H1 (cell line): ENCODE results near the gene NYAP2. TPM values are rescaled to one million over a fixed set of nuclear protein-coding genes. Genes with fewer than 3 reads are reported as not detected.

Experiments
- ATF3 ChIP-seq: IDR thresholded peaks from 2 replicates; pipeline ENCODE4 v1.6.1; 2011; ENCODE audit warnings: low read depth, mild to moderate bottlenecking, low read length; ENCODE audit not compliant: insufficient read depth
- RBBP5 ChIP-seq: IDR thresholded peaks from 2 replicates; pipeline ENCODE4 v1.7.1; 2012; ENCODE audit warnings: low read depth, mild to moderate bottlenecking, inconsistent platforms, low read length, moderate library complexity, borderline replicate concordance
- USF2 ChIP-seq: IDR thresholded peaks from 2 replicates; pipeline ENCODE4 v1.6.1; 2011; ENCODE audit warnings: low read length, improper control_type of control experiment
- YY1 ChIP-seq: IDR thresholded peaks from 2 replicates; pipeline ENCODE4 v1.6.1; 2011; ENCODE audit warnings: low read depth, mild to moderate bottlenecking, low read length
- polyA plus RNA-seq, 7 experiments: library from polyadenylated mRNA; depleted of rRNA in 3 of 7; stranded (reverse) in 5 of 7; unstranded in 2 of 7; fragments of >200 nt in 5 of 7; fragments of 200-250 nt in 2 of 7; gene quantifications; 1 replicate in 5 of 7; 2 replicates in 1 of 7; 4 replicates in 1 of 7; pipeline versions ENCODE4 v1.2.1 to v1.2.3, GENCODE V29; 2011 to 2013; ENCODE audit warnings: missing spikeins in 2 of 7, mixed read lengths in 2 of 7
- total RNA-seq: library from RNA; stranded (reverse); fragmentation: NEBNext Ultra II Directional; extraction: Animal tissue kit (Norgen Biotek cat#: 25700); gene quantifications from 2 replicates; pipeline ENCODE4 v1.2.1, GENCODE V29; 2021

Gene NYAP2
- total and polyA plus RNA-seq, 2 of the 8 experiments (the other 6 are each of a cell fraction or from before 2014, with no cell fraction given) = not detected

GRCh38 chr2:225668606-225669266 lies 269.2 kb downstream of the NYAP2 start (continued):
- TF ChIP-seq USF2 (no peak), YY1 (no peak), ATF3 (no peak), RBBP5 (no peak)
